ENCODE measurements around the gene SMDT1.

- TF ChIP-seq GATA2 (IDR thresholded peaks at IDR 0.05; ENCODE audit: low read depth, low read length) (no peak), GATA3 (IDR thresholded peaks at IDR 0.05; ENCODE audit: low read depth, low read length) (no peak)
These were observed 8.7 kb upstream of the SMDT1 start, which contains the start of gene NAGA for GRCh38 chr22:42070517-42071422.

Measured in SH-SY5Y (cell line).